Measurements from ENCODE around the gene ARMC12.
"Not testable (repeated sequence)": the region's sequence is repeated elsewhere in the genome, so short reads cannot be mapped to it uniquely, and the experiment has no call there.

The ARMC12 gene

DNA sequence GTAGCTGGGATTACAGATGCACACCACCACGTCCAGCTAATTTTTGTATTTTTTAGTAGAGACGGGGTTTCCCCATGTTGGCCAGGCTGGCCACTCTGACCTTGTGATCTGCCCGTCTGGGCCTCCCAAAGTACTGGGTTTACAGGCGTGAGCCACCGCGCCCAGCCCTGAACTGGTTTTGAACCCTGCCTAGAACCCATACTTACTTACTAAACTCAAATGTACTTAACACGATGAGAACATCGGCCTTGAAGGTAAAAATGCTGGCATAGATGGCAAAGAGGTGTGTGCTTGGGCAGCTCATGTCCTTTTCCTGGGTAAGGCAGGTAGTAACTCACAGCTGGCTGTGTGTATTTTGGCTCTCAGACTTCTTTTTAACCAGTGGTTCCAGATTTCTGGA lies 3.2 kb upstream of the ARMC12 start:
- Histone ChIP-seq H3K9me3 (ENCODE audit: low read length) (no peaks in the 10 kb centered on the region), H3K4me3 (ENCODE audit: low read length) (no peak overlapping the region), H3K4me1 (ENCODE audit: insufficient read depth, low read length) (peaks cover 27% of the 10 kb centered on the region), H2AFZ (ENCODE audit: low read depth, low read length) (no peak overlapping the region), H3K27me3 (ENCODE audit: insufficient read depth, low read length) (no peaks in the 10 kb centered on the region), H3K36me3 (ENCODE audit: insufficient read depth, low read length) (no peaks in the 10 kb centered on the region)

GRCh38 chr6:35734319-35734718 lies 2.5 kb upstream of the ARMC12 start:
- H3K9me3 ChIP-seq (ENCODE audit: low read length); H3K27me3 ChIP-seq (ENCODE audit: insufficient read depth, low read length); H2AFZ ChIP-seq (ENCODE audit: low read depth, low read length); H3K4me3 ChIP-seq (ENCODE audit: low read length); H3K36me3 ChIP-seq (ENCODE audit: insufficient read depth, low read length): not testable (repeated sequence)
- peaks cover 34% of the 10 kb centered on the region for H3K4me1 ChIP-seq (ENCODE audit: insufficient read depth, low read length)

GRCh38 chr6:35735452-35735851 lies 1.4 kb upstream of the ARMC12 start:
- Histone ChIP-seq H2AFZ (ENCODE audit: low read depth, low read length) (no peak overlapping the region), H3K27me3 (ENCODE audit: insufficient read depth, low read length) (no peaks in the 10 kb centered on the region), H3K36me3 (ENCODE audit: insufficient read depth, low read length) (no peaks in the 10 kb centered on the region)

GRCh38 chr6:35736253-35736894 lies 458 bp upstream of the ARMC12 start:
- Histone ChIP-seq H3K4me3 (ENCODE audit: low read length) (no peak overlapping the region), H2AFZ (ENCODE audit: low read depth, low read length) (no peak overlapping the region), H3K27me3 (ENCODE audit: insufficient read depth, low read length) (no peaks in the 10 kb centered on the region), H3K9me3 (ENCODE audit: low read length) (no peaks in the 10 kb centered on the region), H3K36me3 (ENCODE audit: insufficient read depth, low read length) (no peaks in the 10 kb centered on the region), H3K4me1 (ENCODE audit: insufficient read depth, low read length) (peaks cover 46% of the 10 kb centered on the region)

More at GRCh38 chr6:35735452-35735851, 1.4 kb upstream of the ARMC12 start:
- Histone ChIP-seq H3K4me3 (ENCODE audit: low read length) (no peak overlapping the region), H3K4me1 (ENCODE audit: insufficient read depth, low read length) (peaks cover 44% of the 10 kb centered on the region), H3K9me3 (ENCODE audit: low read length) (no peaks in the 10 kb centered on the region)

GRCh38 chr6:35737413-35738211 lies 780 bp downstream of the ARMC12 start:
- Histone ChIP-seq H3K4me3 (ENCODE audit: low read length) (no peak overlapping the region), H3K27me3 (ENCODE audit: insufficient read depth, low read length) (no peaks in the 10 kb centered on the region), H3K36me3 (ENCODE audit: insufficient read depth, low read length) (no peaks in the 10 kb centered on the region), H3K4me1 (ENCODE audit: insufficient read depth, low read length) (peaks cover 40% of the 10 kb centered on the region), H2AFZ (ENCODE audit: low read depth, low read length) (peak overlapping the region; percentile 38), H3K9me3 (ENCODE audit: low read length) (no peaks in the 10 kb centered on the region)

DNA sequence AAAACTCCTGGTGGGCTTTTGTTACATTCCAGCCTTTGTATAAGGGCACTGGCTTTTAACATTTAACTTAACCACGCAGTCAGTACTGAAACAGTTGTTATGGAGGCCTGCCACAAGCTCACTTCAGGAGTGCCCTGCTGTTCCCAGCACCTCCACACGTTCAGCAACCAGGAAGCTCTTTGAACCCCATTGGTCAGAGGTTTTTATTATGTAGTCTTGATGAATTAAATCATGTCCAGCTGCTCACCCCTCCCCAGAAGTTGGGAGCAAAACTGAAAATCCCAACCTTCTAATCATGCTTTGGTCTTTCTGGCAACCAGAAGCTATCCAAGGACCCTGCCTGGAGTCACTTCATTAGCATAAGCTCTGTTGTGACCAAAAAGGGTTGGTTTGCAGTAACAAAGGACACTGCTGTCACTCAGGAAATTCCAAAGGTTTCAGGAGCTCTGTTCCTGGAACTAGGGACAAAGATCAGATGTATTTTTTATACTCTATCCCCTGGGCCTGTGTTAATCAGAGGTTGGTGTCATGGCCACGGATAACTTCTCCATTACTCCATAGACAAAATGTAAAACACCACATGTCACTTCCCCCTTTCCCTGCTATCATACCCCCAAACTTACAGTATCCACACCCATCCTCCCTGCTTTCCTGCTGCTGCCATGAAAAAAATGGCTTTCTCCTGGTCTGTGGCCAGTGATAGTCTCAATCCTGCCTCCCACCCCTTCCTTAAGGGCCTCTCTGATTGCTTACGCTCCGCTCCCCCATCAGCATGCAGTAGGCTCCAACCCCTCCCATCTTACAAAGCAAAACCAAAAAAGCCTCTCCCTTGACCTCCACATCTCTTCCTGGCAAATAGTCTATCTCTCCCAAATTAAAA lies 3.1 kb downstream of the ARMC12 start:
- no peaks in the 10 kb centered on the region for H3K27me3 ChIP-seq (ENCODE audit: insufficient read depth, low read length)
- H3K36me3 ChIP-seq (ENCODE audit: insufficient read depth, low read length), result no peaks in the 10 kb centered on the region
- H3K4me3 ChIP-seq (ENCODE audit: low read length), result peak overlapping the region; percentile 15
- H3K9me3 ChIP-seq (ENCODE audit: low read length), result no peaks in the 10 kb centered on the region
- H3K4me1 ChIP-seq (ENCODE audit: insufficient read depth, low read length), result peaks cover 40% of the 10 kb centered on the region
- peak overlapping the region; percentile 35 for H2AFZ ChIP-seq (ENCODE audit: low read depth, low read length)

- Histone ChIP-seq H3K4me1 (ENCODE audit: insufficient read depth, low read length) (peaks cover 30% of the 10 kb centered on the region), H3K36me3 (ENCODE audit: insufficient read depth, low read length) (no peaks in the 10 kb centered on the region), H3K27me3 (ENCODE audit: insufficient read depth, low read length) (no peaks in the 10 kb centered on the region), H3K4me3 (ENCODE audit: low read length) (no peak overlapping the region), H3K9me3 (ENCODE audit: low read length) (no peaks in the 10 kb centered on the region), H2AFZ (ENCODE audit: low read depth, low read length) (no peak overlapping the region)
Observed at GRCh38 chr6:35742842-35743241, 6.0 kb downstream of the ARMC12 start.

GRCh38 chr6:35745509-35745908 lies 8.7 kb downstream of the ARMC12 start:
- Histone ChIP-seq H2AFZ (ENCODE audit: low read depth, low read length) (no peak overlapping the region), H3K36me3 (ENCODE audit: insufficient read depth, low read length) (no peaks in the 10 kb centered on the region)

DNA sequence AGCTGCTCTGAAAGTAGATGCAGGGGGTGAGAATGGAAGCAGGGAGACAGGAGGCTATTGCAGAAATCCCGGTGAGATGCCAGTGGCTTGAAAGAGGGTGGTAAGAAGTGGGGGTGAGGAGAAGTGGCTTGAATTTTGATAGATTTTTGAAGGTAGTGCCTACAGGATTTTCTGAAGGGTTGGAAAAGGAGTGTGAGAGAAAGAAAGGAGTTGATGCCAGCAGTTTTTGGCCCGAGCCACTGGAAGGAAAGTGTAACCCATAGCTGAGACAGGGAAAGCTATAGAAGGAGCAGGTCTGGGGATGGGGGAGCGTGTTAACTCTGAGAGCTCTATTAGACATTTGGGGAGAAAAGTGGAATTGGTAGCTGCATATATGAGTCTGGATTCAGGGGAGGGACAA lies 9.7 kb downstream of the ARMC12 start:
- no peaks in the 10 kb centered on the region for H3K36me3 ChIP-seq (ENCODE audit: insufficient read depth, low read length)
- H3K27me3 ChIP-seq (ENCODE audit: insufficient read depth, low read length), result no peaks in the 10 kb centered on the region
- H2AFZ ChIP-seq (ENCODE audit: low read depth, low read length), result no peak overlapping the region
- H3K9me3 ChIP-seq (ENCODE audit: low read length), result no peaks in the 10 kb centered on the region
- no peaks in the 10 kb centered on the region for H3K4me1 ChIP-seq (ENCODE audit: insufficient read depth, low read length)
- H3K4me3 ChIP-seq (ENCODE audit: low read length), result no peak overlapping the region

More at GRCh38 chr6:35745509-35745908, 8.7 kb downstream of the ARMC12 start:
- H3K4me1 ChIP-seq (ENCODE audit: insufficient read depth, low read length), result peaks cover 6% of the 10 kb centered on the region
- H3K27me3 ChIP-seq (ENCODE audit: insufficient read depth, low read length), result no peaks in the 10 kb centered on the region
- no peaks in the 10 kb centered on the region for H3K9me3 ChIP-seq (ENCODE audit: low read length)
- no peak overlapping the region for H3K4me3 ChIP-seq (ENCODE audit: low read length)

GRCh38 chr6:35747877-35748276 lies 11.0 kb downstream of the ARMC12 start:
- no peaks in the 10 kb centered on the region for H3K36me3 ChIP-seq (ENCODE audit: insufficient read depth, low read length)

DNA sequence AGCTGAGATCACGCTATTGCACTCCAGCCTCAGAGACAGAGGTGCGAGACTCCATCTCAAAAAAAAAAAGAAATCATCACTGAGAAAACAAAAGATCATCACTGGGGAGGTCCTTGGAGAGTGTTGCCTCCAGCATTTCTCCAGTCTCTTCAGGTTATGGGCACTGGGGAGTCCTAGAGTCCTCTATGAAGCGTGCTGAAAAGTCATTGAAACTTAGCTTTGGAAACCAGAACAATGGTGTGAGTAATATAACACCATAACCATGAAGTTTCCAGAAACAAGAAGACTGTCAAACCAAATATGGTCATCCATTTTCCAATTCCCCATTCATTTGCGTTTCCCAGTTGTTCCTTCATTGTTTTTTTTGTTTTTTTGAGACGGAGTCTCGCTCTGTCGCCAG lies 13.7 kb downstream of the ARMC12 start:
- no peak overlapping the region for H3K4me3 ChIP-seq (ENCODE audit: low read length)
- no peaks in the 10 kb centered on the region for H3K27me3 ChIP-seq (ENCODE audit: insufficient read depth, low read length)
- no peak overlapping the region for H2AFZ ChIP-seq (ENCODE audit: low read depth, low read length)
- no peaks in the 10 kb centered on the region for H3K9me3 ChIP-seq (ENCODE audit: low read length)
- no peaks in the 10 kb centered on the region for H3K36me3 ChIP-seq (ENCODE audit: insufficient read depth, low read length)
- no peaks in the 10 kb centered on the region for H3K4me1 ChIP-seq (ENCODE audit: insufficient read depth, low read length)

More at GRCh38 chr6:35747877-35748276, 11.0 kb downstream of the ARMC12 start:
- Histone ChIP-seq H3K27me3 (ENCODE audit: insufficient read depth, low read length) (no peaks in the 10 kb centered on the region), H2AFZ (ENCODE audit: low read depth, low read length) (no peak overlapping the region), H3K4me3 (ENCODE audit: low read length) (no peak overlapping the region), H3K4me1 (ENCODE audit: insufficient read depth, low read length) (no peaks in the 10 kb centered on the region), H3K9me3 (ENCODE audit: low read length) (no peaks in the 10 kb centered on the region)

GRCh38 chr6:35751594-35751993 lies 14.8 kb downstream of the ARMC12 start:
- Histone ChIP-seq H3K4me1 (ENCODE audit: insufficient read depth, low read length) (no peaks in the 10 kb centered on the region), H2AFZ (ENCODE audit: low read depth, low read length) (no peak overlapping the region), H3K27me3 (ENCODE audit: insufficient read depth, low read length) (no peaks in the 10 kb centered on the region), H3K4me3 (ENCODE audit: low read length) (no peak overlapping the region), H3K9me3 (ENCODE audit: low read length) (no peaks in the 10 kb centered on the region), H3K36me3 (ENCODE audit: insufficient read depth, low read length) (no peaks in the 10 kb centered on the region)

DNA sequence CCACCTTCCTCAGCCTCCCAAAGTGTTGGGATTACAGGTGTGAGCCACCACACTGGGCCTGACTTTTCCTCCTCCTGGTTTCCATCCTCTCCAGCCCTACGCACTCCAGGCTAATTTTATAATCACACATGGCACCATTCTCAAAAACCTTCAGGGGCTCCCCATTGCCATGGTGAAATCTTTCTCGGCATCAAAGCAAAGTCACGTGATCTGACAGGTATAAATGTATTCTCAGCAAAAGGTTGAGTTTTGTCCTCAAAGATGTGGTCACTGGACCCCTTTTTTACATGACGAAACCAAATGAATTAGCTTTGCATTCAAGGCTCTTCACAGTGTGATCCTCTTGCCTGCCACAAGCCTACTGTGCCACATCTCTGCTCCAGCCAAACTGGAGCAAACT lies 15.5 kb downstream of the ARMC12 start:
- H3K4me1 ChIP-seq (ENCODE audit: insufficient read depth, low read length), result no peaks in the 10 kb centered on the region
- no peaks in the 10 kb centered on the region for H3K36me3 ChIP-seq (ENCODE audit: insufficient read depth, low read length)
- H3K4me3 ChIP-seq (ENCODE audit: low read length), result no peak overlapping the region
- no peak overlapping the region for H2AFZ ChIP-seq (ENCODE audit: low read depth, low read length)
- H3K9me3 ChIP-seq (ENCODE audit: low read length), result no peaks in the 10 kb centered on the region
- no peaks in the 10 kb centered on the region for H3K27me3 ChIP-seq (ENCODE audit: insufficient read depth, low read length)
